Esophagus muscularis mucosa (tissue), 3 donors: ENCODE data around the gene TPBG.

Experiments
- CTCF ChIP-seq, 3 experiments: fragments of 200-600 bp in 2 of 3; fragments of 450-650 bp in 1 of 3; sonication (generic) in 2 of 3; IDR thresholded peaks; one replicate each; pipeline ENCODE4 v1.5.1; 2017 to 2019; ENCODE audit warnings: antibody characterized with exemption in 3 of 3, mild to moderate bottlenecking in 2 of 3, moderate library complexity in 1 of 3
- POLR2A ChIP-seq: fragments of 450-650 bp; IDR thresholded peaks from one replicate; pipeline ENCODE4 v1.6.1; 2017; ENCODE audit warnings: antibody characterized with exemption, moderate library complexity, mild to moderate bottlenecking, low read depth
- POLR2AphosphoS5 ChIP-seq, 2 donors: sonication (generic); formaldehyde crosslinking; IDR thresholded peaks; one replicate each; pipeline ENCODE4 v1.6.1; 2017; ENCODE audit warnings: antibody characterized with exemption in 2 of 2

DNA sequence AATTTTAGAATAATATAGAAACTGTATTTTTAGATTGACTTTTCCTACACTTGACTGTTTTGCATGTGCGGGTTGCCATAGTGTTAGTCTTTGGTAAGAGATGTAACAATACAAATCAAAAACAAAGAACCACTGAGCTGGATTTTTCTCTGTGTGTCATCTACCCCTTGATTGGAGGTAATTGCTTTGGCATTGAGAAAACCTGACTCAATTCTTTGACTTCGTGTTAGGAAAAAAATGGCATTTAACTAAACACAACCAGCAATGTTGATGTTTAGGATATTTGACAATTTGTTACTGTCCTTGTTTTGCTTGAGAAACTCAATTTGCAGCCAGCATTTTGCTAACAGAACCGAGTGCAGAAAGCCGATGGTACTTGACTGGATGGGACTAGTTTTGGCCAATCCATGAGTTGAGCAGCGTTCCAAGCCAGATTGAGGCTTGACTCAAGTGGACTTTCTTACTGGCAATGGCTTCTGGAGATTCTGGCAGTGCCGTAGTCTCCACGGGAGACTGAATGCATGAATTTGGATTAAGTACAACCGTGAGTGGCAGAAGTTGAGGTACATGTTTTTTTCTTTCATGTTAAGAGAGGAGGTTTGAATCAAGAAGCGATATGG, 17.1 kb downstream of the TPBG start:
- no peak for TF ChIP-seq CTCF (IDR thresholded peaks at IDR 0.05)
- no peak for TF ChIP-seq POLR2A
- no peak for TF ChIP-seq POLR2AphosphoS5 (IDR thresholded peaks at IDR 0.05)
